HT-29 (cell line): ENCODE results near the gene GAS2L2. TPM values are rescaled to one million over a fixed set of nuclear protein-coding genes. Genes with fewer than 3 reads are reported as not detected.
A peak's percentile ranks its signal among the peaks of the same experiment; 100 is the strongest.
"Not testable (repeated sequence)": the region's sequence is repeated elsewhere in the genome, so short reads cannot be mapped to it uniquely, and the experiment has no call there.

Experiments
- DNase-seq: peaks from one replicate; pipeline ENCODE4 v3.0.0-alpha.2; 2015; ENCODE audit warnings: low spot score
- total RNA-seq: library from RNA; depleted of rRNA; stranded (reverse); fragments of >200 nt; shearing (Covaris generic); gene quantifications from 2 replicates; pipeline ENCODE4 v1.2.3, GENCODE V29; 2014

Gene GAS2L2
- total RNA-seq, 1 experiment from 2014 or later: 0.56 TPM

GRCh38 chr17:35729405-35729833 is 23.6 kb downstream of the GAS2L2 start:
- DNase-seq: no peak

DNA sequence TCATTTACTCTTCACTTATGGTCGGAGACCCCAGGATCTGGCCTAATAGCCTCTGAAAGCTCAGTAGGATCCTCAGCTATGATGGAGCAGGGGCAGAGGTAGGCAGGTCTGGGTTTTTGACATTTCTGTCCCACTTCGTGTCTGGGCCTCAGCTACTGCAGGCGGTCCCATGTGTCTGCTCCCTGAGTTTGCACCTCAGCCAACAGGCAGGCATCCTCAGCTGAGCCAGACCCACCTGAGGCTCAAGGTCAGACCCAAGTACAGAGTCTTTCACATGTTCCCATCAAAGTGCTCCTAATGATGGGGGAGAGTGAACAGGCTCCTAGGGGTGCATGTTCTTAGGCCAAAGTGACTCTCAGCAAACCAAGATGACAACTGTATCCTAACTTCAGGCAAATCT is 24.5 kb downstream of the GAS2L2 start:
- no peak for DNase-seq

DNA sequence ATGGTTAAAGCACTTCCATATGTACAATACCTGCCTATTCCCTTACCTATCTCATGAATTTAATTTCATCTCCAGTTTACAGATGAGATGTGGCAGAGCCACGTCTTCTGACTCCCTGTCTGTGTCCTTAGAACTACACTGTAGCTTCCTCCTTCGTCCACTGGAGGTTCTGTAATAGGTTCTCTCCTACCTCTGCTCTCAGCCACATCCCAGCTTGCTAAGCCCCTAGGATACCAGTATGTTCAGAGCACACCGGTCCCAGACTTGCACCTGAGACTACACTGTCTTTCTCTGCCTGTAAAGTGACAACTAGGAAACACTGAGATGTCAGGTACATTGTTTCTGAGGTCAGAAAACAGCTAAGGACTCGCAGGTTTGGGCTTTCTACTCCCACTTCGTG is 25.4 kb downstream of the GAS2L2 start:
- DNase-seq: no peak

DNA sequence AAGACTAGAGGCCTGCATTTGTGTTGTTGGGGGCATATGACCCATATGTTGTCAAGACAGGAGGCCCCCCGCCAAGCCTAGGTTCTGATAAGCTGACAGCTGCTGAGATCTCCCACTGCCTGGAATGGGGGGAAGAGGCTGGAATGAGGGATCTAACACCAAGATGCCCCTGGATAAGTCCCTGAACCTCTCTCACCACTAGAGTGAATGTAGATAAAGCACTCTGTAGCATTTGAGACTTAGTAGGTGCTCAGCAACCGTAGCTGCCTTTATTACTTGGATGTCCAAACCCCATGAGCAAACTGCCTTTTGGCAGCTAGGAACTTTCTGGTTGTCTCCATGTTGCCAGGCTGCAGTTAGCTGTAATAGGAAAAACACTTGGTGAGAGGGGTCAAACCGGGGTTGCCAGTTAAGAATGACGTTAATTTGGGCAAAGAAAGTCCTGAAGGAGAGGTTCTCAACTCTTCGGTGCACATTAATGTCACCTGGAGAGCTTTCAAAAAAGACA is 26.0 kb downstream of the GAS2L2 start:
- DNase-seq: no peak

DNA sequence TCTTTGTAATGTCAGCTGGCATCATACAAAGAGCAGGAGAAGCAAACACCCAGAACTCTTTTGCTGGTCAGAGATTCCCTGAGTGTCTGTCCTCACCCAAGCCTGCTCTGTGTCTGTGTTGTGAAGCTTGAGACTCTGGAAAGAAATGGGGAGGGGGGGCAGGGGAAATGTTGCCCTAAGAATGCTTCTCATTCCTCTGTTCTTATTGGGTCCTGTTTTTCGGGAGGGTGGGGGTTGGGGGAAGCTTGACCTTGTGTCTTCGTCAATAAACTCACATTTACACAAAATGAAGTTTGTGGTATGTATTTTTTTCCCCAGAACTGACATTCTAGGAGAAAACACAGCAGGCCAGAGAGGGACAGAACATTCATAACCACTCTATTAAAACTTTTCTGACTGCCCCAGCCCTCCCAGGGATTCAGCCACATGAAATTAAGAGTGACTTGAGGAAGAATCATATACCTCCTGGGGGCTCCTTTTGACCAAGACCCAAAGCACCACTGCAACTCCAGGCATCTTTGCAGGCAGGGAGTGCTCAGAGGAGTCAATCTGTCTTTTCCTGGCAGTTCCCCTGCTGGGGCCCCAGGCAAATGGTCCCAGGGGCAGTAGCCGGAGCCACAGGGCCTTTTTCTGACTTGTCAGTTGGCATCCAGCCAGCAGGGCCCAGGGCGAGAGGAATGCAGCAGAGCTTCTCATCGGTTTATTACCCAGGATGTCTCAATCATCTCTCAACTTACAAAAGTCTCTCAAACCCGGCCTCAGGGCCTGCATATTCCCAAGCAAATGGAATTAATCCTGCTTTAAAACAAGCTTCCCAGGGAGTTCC is 26.7 kb downstream of the GAS2L2 start:
- DNase-seq: peak; percentile 48

- no peak for DNase-seq
These were observed 27.3 kb downstream of the GAS2L2 start for GRCh38 chr17:35725802-35726126.

- no peak for DNase-seq
These were observed 28.0 kb downstream of the GAS2L2 start for GRCh38 chr17:35725058-35725457.

- no peak for DNase-seq
These were observed 29.3 kb downstream of the GAS2L2 start for GRCh38 chr17:35723735-35724134.

DNA sequence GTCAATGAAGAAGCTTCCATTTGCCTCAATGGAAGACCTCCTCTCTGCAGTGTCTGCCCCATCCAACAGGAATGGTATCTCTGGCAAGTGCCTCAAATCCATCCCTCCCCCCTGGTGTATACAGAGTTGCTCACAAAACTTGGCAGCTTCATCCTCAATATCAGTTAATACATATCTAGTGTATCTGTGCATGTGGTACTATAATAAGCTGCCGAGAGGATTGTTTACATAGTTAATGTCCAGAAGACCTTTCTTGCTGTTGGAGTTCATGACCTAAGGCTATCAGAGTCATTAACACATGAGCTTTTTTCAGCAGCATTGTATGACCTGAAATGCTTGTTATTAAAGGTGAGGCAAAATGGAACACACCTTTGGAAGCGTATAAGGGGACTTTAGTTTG is 35.6 kb downstream of the GAS2L2 start:
- no peak for DNase-seq

GRCh38 chr17:35716897-35717465 is 36.1 kb downstream of the GAS2L2 start:
- no peak for DNase-seq

- no peak for DNase-seq
These were observed 36.9 kb downstream of the GAS2L2 start for GRCh38 chr17:35716173-35716572.

DNA sequence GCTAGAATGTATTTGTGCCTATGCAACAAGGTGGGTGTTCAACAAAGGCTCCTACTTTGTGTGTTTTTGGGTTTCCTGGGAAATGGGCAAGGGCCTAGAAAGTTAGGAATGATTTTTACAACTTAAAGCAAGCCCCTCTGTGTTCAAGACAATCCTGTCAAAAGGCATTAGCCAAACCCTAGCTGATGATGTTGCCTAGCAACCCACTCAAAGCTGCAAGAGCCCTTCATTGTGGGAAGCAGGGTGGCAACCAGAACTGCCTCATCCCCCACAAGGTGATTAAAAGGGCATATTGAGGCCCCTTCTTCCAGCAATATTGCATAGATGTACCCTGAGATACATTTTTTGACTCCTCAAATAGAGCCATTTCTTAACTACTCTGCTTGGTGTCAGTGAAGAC is 37.6 kb downstream of the GAS2L2 start:
- no peak for DNase-seq

- no peak for DNase-seq
These were observed 38.1 kb downstream of the GAS2L2 start for GRCh38 chr17:35714988-35715387.

- peak; percentile 16 for DNase-seq
These were observed 39.8 kb downstream of the GAS2L2 start for GRCh38 chr17:35713069-35713728.

DNA sequence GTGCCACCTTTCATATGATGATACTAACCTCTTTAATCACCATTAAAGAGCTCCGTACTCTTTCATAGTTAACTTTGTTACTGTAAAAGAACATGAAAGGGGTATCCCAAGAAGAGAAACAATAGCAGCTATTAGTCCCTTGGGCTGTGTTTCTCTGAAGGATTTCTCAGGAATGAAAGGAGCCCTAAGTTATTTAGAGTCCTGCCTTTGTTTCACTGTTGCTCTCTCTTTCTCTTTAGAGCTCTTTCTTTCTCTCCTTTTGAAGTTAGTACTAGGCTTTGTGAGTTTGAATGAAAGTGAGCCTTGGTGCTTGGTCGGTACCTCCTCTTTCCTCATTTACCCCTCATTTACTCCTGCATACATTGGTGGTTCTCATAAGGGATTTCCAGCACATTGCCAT is 42.1 kb downstream of the GAS2L2 start:
- no peak for DNase-seq

- no peak for DNase-seq
These were observed 43.2 kb downstream of the GAS2L2 start for GRCh38 chr17:35709874-35710273.

DNA sequence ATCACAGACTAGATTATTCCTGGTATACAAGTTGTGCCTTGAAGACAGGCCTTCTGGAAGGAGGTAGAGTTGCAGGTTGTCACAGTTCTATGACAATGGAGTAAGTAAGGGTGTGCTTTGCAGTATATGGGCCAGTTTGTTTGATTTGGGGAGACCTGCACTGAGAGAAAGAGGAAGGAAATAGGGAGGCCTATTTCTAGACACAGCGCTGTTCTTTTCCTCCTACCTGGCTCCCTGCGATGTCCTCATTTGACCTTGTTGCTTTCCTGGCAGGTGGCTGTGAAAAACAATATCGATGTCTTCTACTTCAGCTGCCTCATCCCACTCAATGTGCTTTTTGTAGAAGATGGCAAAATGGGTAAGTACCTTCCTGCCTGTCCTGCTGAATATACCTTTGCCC is 44.1 kb downstream of the GAS2L2 start:
- no peak for DNase-seq

DNA sequence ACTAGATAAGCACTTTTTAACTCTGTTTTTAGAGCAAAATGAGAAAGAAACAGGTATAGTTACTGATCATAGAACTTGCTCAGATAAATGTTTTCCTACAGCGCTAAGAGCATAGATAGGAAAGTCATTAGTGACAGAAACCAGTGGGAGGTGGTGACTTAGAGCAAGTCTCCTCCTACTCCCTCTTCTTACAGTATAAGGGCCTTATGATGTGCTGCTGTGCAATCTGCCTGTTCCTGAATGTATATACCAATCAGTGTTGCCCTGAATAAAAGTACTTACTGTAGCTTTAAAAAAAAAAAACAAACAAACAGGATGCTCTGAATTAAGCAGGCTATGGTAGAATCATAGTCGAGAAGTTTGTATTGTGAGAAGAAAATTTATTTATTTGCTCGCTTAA is 44.9 kb downstream of the GAS2L2 start:
- no peak for DNase-seq

DNA sequence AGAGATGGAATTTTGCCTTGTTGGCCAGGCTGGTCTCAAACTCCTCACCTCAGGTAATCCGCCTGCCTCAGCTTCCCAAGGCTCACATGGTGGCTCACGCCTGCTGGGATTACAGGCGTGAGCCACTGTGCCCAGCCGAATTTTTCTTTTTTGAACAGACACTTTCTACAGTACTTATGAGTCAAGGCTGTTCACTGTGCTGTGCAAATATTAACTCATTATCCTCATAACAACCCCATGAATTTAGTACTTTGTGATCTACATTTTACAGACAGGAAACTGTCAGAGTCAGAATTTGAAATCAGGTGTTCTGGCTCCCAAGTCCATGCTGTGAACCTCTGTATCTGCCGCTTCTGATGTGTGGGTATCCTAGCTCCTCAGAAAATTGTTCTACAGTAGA is 47.3 kb downstream of the GAS2L2 start:
- no peak for DNase-seq

DNA sequence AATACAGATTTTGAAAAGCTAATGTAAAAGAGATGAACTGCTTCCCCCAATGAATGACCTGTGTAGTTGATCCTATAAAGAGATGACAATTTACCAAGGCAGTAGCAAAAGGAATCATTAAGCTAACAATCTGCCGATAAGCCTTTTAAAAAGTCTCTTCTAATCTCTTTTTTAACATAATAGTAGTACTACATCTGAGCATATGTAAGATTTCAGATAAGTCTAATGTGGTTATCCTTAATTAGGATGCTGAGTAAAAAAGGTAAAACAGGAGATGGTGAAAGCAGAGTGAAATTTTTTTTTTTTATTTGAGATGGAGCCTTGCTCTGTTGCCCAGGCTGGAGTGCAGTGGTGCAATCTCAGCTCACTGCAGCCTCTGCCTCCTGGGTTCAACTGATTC is 47.8 kb downstream of the GAS2L2 start:
- DNase-seq: no peak

DNA sequence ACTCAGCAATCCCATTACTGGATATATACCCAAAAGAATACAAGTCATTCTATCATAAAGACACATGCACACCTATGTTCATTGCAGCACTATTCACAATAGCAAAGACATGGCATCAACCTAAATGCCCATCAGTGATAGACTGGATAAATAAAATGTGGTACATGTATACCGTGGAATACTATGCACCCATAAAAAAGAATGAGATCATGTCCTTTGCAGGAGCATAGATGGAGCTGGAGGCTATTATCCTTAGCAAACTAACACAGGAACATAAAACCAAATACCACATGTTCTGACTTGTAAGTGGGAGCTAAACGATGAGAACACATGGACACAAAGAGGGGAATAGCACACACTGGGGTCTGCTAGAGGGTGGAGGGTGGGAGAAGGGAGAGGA is 49.7 kb downstream of the GAS2L2 start:
- not testable (repeated sequence) for DNase-seq

- no peak for DNase-seq
These were observed 51.5 kb downstream of the GAS2L2 start for GRCh38 chr17:35701491-35701890.

- DNase-seq: no peak
These were observed 52.9 kb downstream of the GAS2L2 start for GRCh38 chr17:35700150-35700549.
